Activated CD4-positive, alpha-beta T cell treated with anti-CD3 and anti-CD28 coated beads, Interleukin-2, amount 50 U/mL, for 16 hours (primary cell): Measurements from ENCODE around the gene ADIPOR1.
"Not testable (repeated sequence)": the region's sequence is repeated elsewhere in the genome, so short reads cannot be mapped to it uniquely, and the experiment has no call there.

Source experiments
- DNase-seq: peaks from one replicate; pipeline ENCODE4 v3.0.0-alpha.2; 2020

Gene ADIPOR1

GRCh38 chr1:202934755-202935154 is 23.4 kb downstream of the ADIPOR1 start:
- no peak for DNase-seq

- DNase-seq, result no peak
These were observed 25.6 kb downstream of the ADIPOR1 start for GRCh38 chr1:202932476-202932875.

GRCh38 chr1:202926581-202927491 is 31.3 kb downstream of the ADIPOR1 start, which contains the start of gene KLHL12:
KLHL12 (minus strand) TSS chr1:202927234; CDS start chr1:202925162, 2,072 bp downstream.
- peak; percentile 97 for DNase-seq

DNA sequence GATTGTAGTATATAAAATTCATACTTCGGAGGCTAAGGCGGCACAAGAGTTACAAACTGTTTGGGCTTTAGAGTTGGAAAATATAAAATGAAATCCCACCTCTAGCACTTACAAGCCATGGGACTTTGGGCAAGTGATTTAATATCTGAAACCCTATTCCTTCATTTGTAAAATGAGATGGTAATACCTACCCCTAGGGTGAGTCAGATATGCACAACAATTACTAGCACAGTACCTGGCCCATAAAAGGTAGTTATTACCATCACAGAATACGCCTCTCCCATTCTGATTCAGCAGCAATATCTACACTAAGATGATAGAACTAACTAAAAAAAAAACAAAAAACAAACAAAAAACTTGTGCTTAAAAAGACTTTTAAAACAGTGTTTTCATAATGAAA is 34.6 kb downstream of the ADIPOR1 start:
- no peak for DNase-seq

DNA sequence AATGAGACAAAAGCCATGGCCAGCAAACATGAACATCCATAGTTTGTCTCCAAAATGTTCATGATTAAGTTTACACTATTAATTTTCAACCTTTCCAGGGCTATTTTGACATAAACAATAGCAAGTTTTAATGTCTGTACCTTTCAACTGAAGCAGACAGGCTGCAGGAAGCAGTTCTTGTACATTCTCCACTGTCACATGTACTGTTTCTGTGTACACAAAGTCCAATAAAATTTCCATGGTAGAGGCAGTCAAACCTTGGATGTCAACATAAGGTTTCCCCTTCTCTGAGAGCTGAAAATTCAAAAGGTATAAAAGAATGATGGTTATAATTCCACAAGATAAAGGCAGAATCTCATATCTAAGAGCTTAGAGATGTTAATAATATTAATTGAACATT is 38.5 kb downstream of the ADIPOR1 start:
- DNase-seq, result no peak

DNA sequence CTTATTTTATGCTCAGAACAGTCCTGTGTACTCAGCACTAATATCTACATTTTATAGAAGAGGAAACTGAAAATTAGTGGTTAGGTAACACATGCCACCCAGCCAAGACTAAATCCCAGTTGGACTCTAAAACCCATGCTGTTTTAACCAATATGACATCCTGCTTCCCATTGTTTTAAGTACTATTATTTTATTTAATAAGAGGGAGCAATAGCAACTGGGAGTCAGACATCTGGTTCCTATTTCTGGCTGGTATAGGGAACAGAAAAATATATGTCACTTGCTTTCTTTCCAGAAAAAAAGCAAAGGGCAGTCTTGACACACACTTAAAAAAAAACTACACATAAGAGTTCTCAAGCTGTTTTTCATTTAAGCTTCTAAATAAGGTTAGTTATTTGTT is 43.0 kb downstream of the ADIPOR1 start:
- DNase-seq, result no peak

GRCh38 chr1:202912476-202912875 is 45.6 kb downstream of the ADIPOR1 start:
- DNase-seq, result not testable (repeated sequence)

GRCh38 chr1:202909494-202909893 is 48.6 kb downstream of the ADIPOR1 start:
- no peak for DNase-seq

DNA sequence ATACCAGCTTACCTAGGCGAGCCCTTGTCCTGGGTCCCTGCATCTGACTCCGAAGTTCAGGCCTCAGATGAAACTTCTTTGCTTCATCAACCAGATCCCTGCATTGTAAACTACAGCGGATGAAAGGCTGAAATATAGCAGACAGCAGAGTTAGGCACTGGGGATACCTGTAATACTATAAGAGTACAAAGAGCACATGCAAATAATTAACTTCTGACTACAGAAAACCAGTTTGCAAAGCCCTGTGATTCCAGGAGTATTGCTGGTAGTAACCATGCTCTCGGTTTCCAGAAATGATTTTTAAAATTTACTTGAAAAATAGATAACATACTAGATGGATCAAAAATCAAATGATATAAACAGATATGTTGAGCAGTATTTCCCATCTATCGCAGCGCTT is 49.1 kb downstream of the ADIPOR1 start:
- DNase-seq, result no peak

DNA sequence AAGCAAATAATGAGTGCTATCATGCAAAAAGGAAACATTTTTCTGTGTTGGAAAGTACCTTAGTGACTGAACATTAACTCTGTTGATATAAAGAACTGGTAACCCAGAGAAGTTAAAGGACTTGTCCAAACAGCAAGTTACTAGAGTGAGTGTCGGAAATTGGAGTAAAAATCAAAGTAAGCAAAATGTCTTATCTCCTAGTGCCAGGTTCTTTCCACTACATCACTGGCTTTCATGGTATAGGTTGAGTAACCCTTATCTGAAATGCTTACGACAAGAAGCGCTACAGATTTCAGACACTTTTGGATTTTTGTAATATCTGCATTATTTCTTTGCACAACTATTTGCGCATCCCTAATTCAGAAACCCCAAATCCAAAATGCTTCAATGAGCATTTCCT is 52.8 kb downstream of the ADIPOR1 start:
- DNase-seq, result no peak

- DNase-seq, result not testable (repeated sequence)
These were observed 54.3 kb downstream of the ADIPOR1 start for GRCh38 chr1:202903808-202904207.

- no peak for DNase-seq
These were observed 56.6 kb downstream of the ADIPOR1 start for GRCh38 chr1:202901555-202901954.

- DNase-seq, result no peak
These were observed 65.6 kb downstream of the ADIPOR1 start for GRCh38 chr1:202892501-202892900.
